Measurements from ENCODE around the gene DBI. TPM values are rescaled to one million over a fixed set of nuclear protein-coding genes. Genes with fewer than 3 reads are reported as not detected.

Gene DBI
- total and polyA plus RNA-seq, 2 of the 8 experiments (the other 6 are each of a cell fraction or from before 2014, with no cell fraction given): 180 to 212 TPM

- Histone ChIP-seq H3K27ac (ENCODE audit: low read depth, low read length) (0 out of 2 replicates have a peak overlapping the region, but pooled peaks have one; percentile 22), H3K23me2 (ENCODE audit: low read depth, low read length) (peaks cover 16% of the 10 kb centered on the region), H3K56ac (replicated peaks; ENCODE audit: insufficient read length, low read depth, low read length) (peak overlapping the region; percentile 85), H2BK12ac (ENCODE audit: low read depth, low read length) (peak overlapping the region; percentile 46; the same call in 1 of the 2 replicates), H3K79me1 (ENCODE audit: low read depth, low read length) (peaks cover 15% of the 10 kb centered on the region), H3K18ac (ENCODE audit: extremely low read depth, low read length) (peak overlapping the region; percentile 87; the same call in 1 of the 2 replicates), H3K9ac (replicated peaks in 1 of 4; ENCODE audit: extremely low read depth in 1 of 4, low read depth in 3 of 4, low read length in 3 of 4) (peak overlapping the region in 3 of 4 experiments; percentile 25 to 78 (median 45); a peak in 5 of 7 replicates), H3K27me3 (replicated peaks in 1 of 4; ENCODE audit: control insufficient read depth in 3 of 4, extremely low read depth in 1 of 4, insufficient read depth in 3 of 4, low read length in 3 of 4) (no peaks in the 10 kb centered on the region), H2AFZ (ENCODE audit: low read length) (peak overlapping the region; percentile 63; the same call in 1 of the 2 replicates), H4K20me1 (replicated peaks in 1 of 2; ENCODE audit: control insufficient read depth in 1 of 2, insufficient read depth in 2 of 2, low read length in 2 of 2) (peaks cover 5 to 15% of the 10 kb centered on the region in 2 experiments), H3K9me3 (ENCODE audit: insufficient read depth in 2 of 2, low read depth in 1 of 2, low read length in 1 of 2) (no peaks in the 10 kb centered on the region), H3K14ac (ENCODE audit: insufficient read length) (no peak overlapping the region), H3K4me1 (replicated peaks in 1 of 4; ENCODE audit: control insufficient read depth in 3 of 4, insufficient read depth in 4 of 4, low read length in 3 of 4) (peaks cover 3 to 12% (median 7%) of the 10 kb centered on the region in 4 experiments; a peak in 6 of 7 replicates), H3K79me2 (ENCODE audit: control insufficient read depth in 1 of 2, insufficient read depth in 2 of 2, low read length in 2 of 2) (peaks cover 0 to 35% of the 10 kb centered on the region in 2 experiments; a peak in 2 of 4 replicates), H3K4me3 (ENCODE audit: extremely low read depth in 1 of 4, insufficient read depth in 2 of 4, low read depth in 3 of 4, low read length in 4 of 4) (peak overlapping the region; percentile 83 to 95 (median 86)), H2AK5ac (ENCODE audit: low read depth, low read length) (no peak overlapping the region), H4K5ac (ENCODE audit: insufficient read length, low read depth, low read length) (no peak overlapping the region), H2BK20ac (ENCODE audit: low read length) (no peak overlapping the region), H4K8ac (ENCODE audit: extremely low read depth, insufficient read depth, low read length) (peak overlapping the region; percentile 51; the same call in 1 of the 2 replicates), H4K91ac (replicated peaks; ENCODE audit: insufficient read length, low read length) (peak overlapping the region; percentile 62), H2BK120ac (replicated peaks; ENCODE audit: low read depth, low read length) (no peak overlapping the region), H3K23ac (ENCODE audit: insufficient read length) (no peak overlapping the region), H2BK15ac (ENCODE audit: low read length) (0 out of 2 replicates have a peak overlapping the region, but pooled peaks have one; percentile 61), H3K4ac (replicated peaks; ENCODE audit: insufficient read length, low read depth, low read length) (peak overlapping the region; percentile 24), H3K36me3 (ENCODE audit: control insufficient read depth in 2 of 4, insufficient read depth in 4 of 4, low read length in 3 of 4) (peaks cover 14 to 29% (median 24%) of the 10 kb centered on the region in 4 experiments), H3K4me2 (ENCODE audit: insufficient read depth in 1 of 2, low read depth in 2 of 2, low read length in 2 of 2) (peak overlapping the region; percentile 77 to 91), H2BK5ac (ENCODE audit: low read depth, low read length) (peak overlapping the region; percentile 77; the same call in 1 of the 2 replicates)
- TF ChIP-seq BRCA1 (IDR thresholded peaks at IDR 0.05; ENCODE audit: low read depth, low read length) (no peak), RAD21 (IDR thresholded peaks at IDR 0.05 in 1 of 2, conservative IDR thresholded peaks at IDR 0.05 in 1 of 2; ENCODE audit: low read depth in 2 of 2, low read length in 2 of 2) (no peak), SIX5 (IDR thresholded peaks at IDR 0.05; ENCODE audit: low read depth, low read length) (no peak), KDM5A (IDR thresholded peaks at IDR 0.05; ENCODE audit: low read length) (no peak), USF2 (IDR thresholded peaks at IDR 0.05; ENCODE audit: low read length) (no peak), POU5F1 (IDR thresholded peaks at IDR 0.05; ENCODE audit: low read depth, low read length) (no peak), EP300 (IDR thresholded peaks at IDR 0.05; ENCODE audit: borderline replicate concordance in 1 of 2, low read depth in 2 of 2, low read length in 2 of 2) (no peak), RXRA (IDR thresholded peaks at IDR 0.05; ENCODE audit: insufficient read depth, low read depth, low read length) (no peak), GABPA (IDR thresholded peaks at IDR 0.05; ENCODE audit: borderline replicate concordance, insufficient read depth, low read length) (no peak), HDAC2 (IDR thresholded peaks at IDR 0.05; ENCODE audit: borderline replicate concordance in 1 of 2, low read depth in 2 of 2, low read length in 2 of 2) (no peak)
- POLR2A ChIA-PET (ENCODE audit: partially characterized antibody): interaction anchor here (0.7 to 6.3 kb wide), 6 partner anchors 12 to 226 kb away, joined by 3 to 35 read pairs (median 5); partner anchors contain the start of gene TMEM37
- no peak for DNase-seq (ENCODE audit: low read depth in 1 of 2, low spot score in 2 of 2)
- CTCF ChIA-PET (ENCODE audit: partially characterized antibody): interaction anchor here (1.0 to 1.8 kb wide), 3 partner anchors 12 to 21 kb away, joined by 3 to 10 read pairs (median 4); no protein-coding TSS in a partner anchor
- WGBS, 2 experiments (ENCODE audit: extremely low coverage in 1 of 2, insufficient coverage in 1 of 2, insufficient read length in 1 of 2, insufficient replicate concordance in 2 of 2, low coverage in 1 of 2, low lambda C conversion rate in 2 of 2, missing lambda C conversion rate in 1 of 2): 5% methylated on average over 16 of the region's 17 CpGs; no CpG with 5 or more reads in 1 of the 2 experiments
- FAIRE-seq: no peak
Observed at GRCh38 chr2:119366161-119366648, 572 bp upstream of the DBI start.
